NCI-H146 treated with DMSO at 0.1 percent for 48 hours (cell line): ENCODE results near the gene TRIM64C.
"Not testable (repeated sequence)": the region's sequence is repeated elsewhere in the genome, so short reads cannot be mapped to it uniquely, and the experiment has no call there.

Source experiments
- DNase-seq: peaks from one replicate; lab custom pipeline; 2025; ENCODE audit not compliant: unreplicated experiment; lab: John Stamatoyannopoulos, UW

The TRIM64C gene, protein sequence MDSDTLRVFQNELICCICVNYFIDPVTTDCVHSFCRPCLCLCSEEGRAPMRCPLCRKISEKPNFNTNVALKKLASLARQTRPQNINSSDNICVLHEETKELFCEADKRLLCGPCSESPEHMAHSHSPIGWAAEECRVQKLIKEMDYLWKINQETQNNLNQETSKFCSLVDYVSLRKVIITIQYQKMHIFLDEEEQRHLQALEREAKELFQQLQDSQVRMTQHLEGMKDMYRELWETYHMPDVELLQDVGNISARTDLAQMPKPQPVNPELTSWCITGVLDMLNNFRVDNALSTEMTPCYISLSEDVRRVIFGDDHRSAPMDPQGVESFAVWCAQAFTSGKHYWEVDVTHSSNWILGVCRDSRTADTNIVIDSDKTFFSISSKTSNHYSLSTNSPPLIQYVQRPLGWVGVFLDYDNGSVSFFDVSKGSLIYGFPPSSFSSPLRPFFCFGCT

DNA sequence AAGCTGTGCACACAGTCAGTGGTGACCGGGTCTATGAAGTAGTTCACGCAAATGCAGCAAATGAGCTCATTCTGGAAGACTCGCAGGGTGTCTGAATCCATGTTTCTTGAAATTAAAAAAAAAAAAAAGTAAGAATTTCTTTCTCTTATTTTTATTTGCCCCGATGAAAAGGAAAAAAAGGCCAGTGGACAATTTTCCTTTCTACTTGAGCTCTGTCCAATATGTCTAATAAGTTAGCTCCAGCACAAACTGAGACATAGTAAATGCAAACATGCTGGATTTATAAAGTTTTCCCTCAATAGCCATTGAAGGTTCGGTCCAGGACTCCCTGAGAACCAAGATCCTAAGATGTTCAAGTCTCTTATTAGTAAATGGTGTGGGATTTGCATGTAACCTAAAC lies at the start of gene TRIM64C:
TSS of gene TRIM64C (minus strand) at position 101 of the 400 bp plus-strand sequence. CDS start at position 101, 0 bp downstream.
- DNase-seq = not testable (repeated sequence)

DNA sequence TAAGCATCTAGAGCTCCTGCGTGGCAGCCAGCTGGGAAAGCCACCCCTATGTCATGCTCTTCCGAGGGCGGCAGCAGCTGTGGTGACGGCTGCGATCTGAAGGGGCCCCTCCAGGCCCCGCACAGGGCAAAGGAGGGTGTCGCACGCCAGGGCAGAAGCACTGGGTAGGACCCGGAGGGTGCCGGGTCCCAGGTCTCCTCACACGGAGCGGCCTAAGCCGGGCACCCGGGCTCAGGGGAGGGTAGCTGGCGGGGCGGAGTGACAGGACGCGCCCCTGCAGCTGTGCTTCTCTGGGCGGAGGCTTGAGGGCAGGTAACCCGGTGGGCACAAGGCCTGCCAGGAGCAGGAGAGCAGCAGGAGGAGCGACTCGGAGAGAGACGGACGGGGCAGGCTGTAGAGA lies 43.4 kb upstream of the TRIM64C start:
- not testable (repeated sequence) for DNase-seq

DNA sequence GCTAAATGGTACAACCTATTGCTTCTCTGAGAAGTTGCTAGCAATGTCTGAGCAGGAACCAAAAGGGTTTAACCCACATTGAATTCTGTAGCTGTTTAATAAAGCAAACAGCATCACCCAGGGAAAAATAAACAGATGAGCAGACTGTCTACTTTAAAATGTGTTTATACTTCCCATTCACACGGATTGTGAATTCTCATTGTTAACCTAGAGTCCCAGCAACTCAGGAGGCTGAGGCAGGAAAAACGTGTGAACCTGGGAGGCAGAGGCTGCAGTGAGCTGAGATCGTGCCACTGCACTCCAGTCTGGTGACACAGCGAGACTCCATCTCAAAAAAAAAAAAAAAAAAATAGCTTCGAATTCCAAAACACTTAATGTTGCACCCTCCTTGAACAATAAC lies 11.0 kb upstream of the TRIM64C start:
- not testable (repeated sequence) for DNase-seq

GRCh38 chr11:49049821-49050220 lies 9.1 kb downstream of the TRIM64C start:
- DNase-seq = not testable (repeated sequence)

DNA sequence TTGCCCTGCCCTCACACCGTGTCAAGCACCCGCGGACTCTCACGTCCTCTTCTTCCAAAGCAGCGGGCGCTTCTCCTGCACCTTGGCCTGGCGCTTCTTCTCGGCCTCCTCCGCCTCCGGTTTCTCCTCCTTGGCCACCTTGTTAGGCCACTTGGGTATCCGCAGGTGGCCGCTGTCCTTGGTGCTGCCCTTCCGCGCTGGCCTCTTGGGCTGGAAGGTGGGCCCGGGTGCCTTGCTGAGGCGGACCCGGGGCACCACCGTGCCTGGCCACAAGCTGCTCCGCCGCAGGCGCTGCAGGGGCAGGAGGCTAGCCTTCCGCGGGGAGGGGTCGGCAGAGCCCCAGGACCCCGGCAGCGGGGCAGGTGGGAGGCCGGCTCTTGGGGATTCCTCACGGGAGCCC lies 10.7 kb downstream of the TRIM64C start:
- DNase-seq = not testable (repeated sequence)

DNA sequence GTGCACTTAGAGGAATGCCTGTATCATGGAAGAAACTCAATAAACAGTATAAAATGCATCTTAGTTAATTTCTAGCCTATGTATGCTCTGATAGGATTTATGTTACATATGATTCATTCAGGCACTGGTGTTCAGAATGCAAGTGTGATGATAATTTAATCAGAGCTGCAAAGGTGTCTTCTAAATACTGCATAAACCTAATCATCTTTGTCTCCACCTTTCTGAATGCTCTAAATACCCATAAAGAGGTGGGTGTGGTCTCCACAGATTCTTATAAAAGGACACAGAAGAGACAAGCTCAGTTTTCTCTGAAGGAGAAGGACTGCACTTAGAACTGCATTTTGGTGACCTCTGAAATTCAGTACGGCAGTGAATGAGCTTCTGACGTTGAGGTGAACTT lies 30.4 kb downstream of the TRIM64C start, which contains the start of gene TRIM49B:
TSS of gene TRIM49B (plus strand) at position 301 of the 400 bp plus-strand sequence. CDS start 2,777 bp downstream, outside the sequence.
- not testable (repeated sequence) for DNase-seq
